Activated naive CD4-positive, alpha-beta T cell treated with anti-CD3 and anti-CD28 coated beads for 36 hours (primary cell): ENCODE measurements around the gene HSD3B2. TPM values are rescaled to one million over a fixed set of nuclear protein-coding genes. Genes with fewer than 3 reads are reported as not detected.
"Not testable (repeated sequence)": the region's sequence is repeated elsewhere in the genome, so short reads cannot be mapped to it uniquely, and the experiment has no call there.

Experiments used
- CTCF ChIA-PET: fragments of 350-600 bp; sonication (Branson Sonifier 250); formaldehyde crosslinking; loops from one replicate; lab custom pipeline; 2021; ENCODE audit warnings: antibody characterized with exemption; lab: Charles Lee
- DNase-seq: peaks from one replicate; pipeline ENCODE4 v3.0.0-alpha.2; 2020
- H3K27ac Mint-ChIP-seq: one replicate; pipeline ENCODE4 v1.8.0; 2021; ENCODE audit warnings: mild to moderate bottlenecking, mixed read lengths
- H3K27me3 Mint-ChIP-seq: one replicate; pipeline ENCODE4 v1.8.0; 2021; ENCODE audit warnings: low read depth, mixed read lengths
- H3K36me3 Mint-ChIP-seq: one replicate; pipeline ENCODE4 v1.8.0; 2021; ENCODE audit warnings: low read depth, mixed read lengths
- H3K4me1 Mint-ChIP-seq: one replicate; pipeline ENCODE4 v1.8.0; 2021; ENCODE audit warnings: low read depth, mixed read lengths
- H3K4me3 Mint-ChIP-seq: one replicate; pipeline ENCODE4 v1.8.0; 2021; ENCODE audit warnings: mild to moderate bottlenecking, moderate library complexity, mixed read lengths
- H3K9me3 Mint-ChIP-seq: one replicate; pipeline ENCODE4 v1.8.0; 2021; ENCODE audit warnings: mixed read lengths
- intact Hi-C: fragments of 100-400 bp; cut with micrococcal nuclease; formaldehyde crosslinking; loops from one replicate; pipeline ENCODE4 v1.15.1; 2023
- total RNA-seq, 2 experiments: library from RNA; stranded (reverse); gene quantifications; one replicate each; pipeline ENCODE4 v1.2.3, GENCODE V29; 2021

Gene HSD3B2
- total RNA-seq, 2 experiments from 2014 or later, result not detected

DNA sequence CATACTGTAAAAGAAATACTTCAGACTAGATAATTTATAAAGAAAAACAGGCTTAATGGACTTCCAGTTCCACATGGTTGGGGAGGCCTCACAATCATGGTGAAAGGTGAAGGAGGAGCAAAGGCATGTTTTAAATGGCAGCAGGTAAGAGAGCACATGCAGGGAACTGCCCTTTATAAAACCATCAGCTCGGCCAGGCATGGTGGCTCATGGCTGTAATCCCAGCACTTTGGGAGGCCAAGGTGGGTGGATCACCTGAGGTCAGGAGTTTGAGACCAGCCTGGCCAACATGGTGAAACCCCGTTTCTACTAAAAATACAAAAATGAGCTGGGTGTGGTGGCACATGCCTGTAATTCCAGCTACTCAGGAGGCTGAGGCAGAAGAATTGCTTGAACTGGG, 37.4 kb upstream of the HSD3B2 start:
- intact Hi-C loops, H3K4me3 Mint-ChIP-seq, H3K27me3 Mint-ChIP-seq, H3K9me3 Mint-ChIP-seq, H3K27ac Mint-ChIP-seq, H3K36me3 Mint-ChIP-seq, DNase-seq: not testable (repeated sequence)
- CTCF ChIA-PET, result interaction anchor here (0.6 kb wide), 1 partner anchor 100 kb away, joined by 4 read pairs; no protein-coding TSS in a partner anchor
- H3K4me1 Mint-ChIP-seq, result peaks cover 14% of the 10 kb centered on the region

DNA sequence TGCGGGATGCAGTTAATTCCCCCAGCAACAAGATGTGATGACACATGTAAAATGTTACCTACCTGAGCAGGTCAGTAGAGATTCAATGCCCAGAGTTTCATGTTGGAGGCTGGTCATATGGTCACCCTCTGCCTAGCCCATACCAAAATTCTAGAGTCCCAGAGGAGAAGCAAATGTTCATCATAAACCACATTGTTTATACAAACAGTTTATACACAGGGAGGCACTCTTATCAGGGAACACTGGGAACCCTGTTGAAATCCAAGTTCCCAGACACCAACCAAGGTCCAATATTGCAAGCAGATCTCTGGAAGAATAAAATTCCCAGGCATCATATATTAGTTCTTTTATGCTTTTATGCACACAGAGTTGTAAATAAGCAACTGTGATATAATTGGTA, 35.8 kb upstream of the HSD3B2 start:
- peaks cover 5% of the 10 kb centered on the region for H3K27me3 Mint-ChIP-seq
- intact Hi-C loops, result no loop called here
- CTCF ChIA-PET, result no interaction called here
- DNase-seq, result no peak
- no peaks in the 10 kb centered on the region for H3K9me3 Mint-ChIP-seq
- peaks cover 9% of the 10 kb centered on the region for H3K4me1 Mint-ChIP-seq
- H3K36me3 Mint-ChIP-seq, result peaks cover 1% of the 10 kb centered on the region
- no peak overlapping the region for H3K4me3 Mint-ChIP-seq
- no peak overlapping the region for H3K27ac Mint-ChIP-seq

DNA sequence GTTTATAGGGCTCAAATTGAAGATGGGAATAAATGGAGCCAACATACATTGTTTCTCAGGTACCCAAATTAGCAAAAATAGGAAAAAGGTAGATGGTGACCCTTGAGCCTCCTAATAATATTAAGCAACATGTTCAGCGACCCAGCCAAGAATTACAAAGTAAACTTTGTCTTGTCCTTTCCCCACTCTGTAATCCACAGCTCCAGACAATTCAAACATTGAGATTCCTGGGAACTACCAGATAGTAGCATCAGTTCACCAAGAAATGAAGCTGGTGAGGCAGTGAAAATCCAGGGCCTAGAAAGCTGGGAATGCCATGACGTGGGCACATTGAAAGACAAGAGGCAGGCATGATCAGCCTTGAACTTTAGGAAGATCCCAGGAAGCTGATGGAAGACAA, 34.6 kb upstream of the HSD3B2 start:
- H3K9me3 Mint-ChIP-seq, result no peaks in the 10 kb centered on the region

DNA sequence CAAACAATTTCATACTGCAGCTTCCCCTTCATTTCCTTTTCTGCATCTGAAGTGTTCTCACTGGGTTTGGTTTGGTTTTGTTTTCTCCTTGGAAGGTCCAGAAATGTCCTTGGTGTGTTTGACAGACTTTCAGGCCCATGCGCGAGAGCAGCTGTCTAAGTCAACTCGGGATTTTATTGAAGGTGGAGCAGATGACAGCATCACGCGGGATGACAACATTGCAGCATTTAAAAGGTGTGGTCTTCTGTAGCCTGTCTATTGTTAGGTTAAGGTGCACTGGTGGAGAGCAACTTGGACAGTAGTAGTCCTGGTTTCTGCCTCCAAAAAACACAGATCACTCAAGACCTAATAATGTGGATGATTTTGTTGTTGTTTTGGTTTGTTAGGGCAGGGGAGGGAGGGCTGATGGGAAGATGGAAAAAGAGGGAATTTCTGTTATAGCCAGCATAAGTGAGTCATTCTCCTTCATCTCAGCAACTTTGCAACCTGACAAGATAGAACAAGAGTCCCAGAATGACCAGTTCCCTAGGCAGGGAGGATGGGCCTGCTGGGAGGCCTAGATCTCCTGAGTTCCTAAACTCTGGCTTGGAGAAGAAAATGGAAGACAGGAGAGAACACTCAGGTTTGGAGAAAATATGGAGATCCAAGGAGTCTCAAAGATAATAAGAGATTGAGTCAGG, 33.8 kb upstream of the HSD3B2 start:
- Mint-ChIP-seq H3K27ac (no peak overlapping the region), H3K9me3 (no peaks in the 10 kb centered on the region), H3K4me3 (no peak overlapping the region), H3K36me3 (no peaks in the 10 kb centered on the region), H3K4me1 (no peaks in the 10 kb centered on the region), H3K27me3 (peaks cover 5% of the 10 kb centered on the region)
- CTCF ChIA-PET, result no interaction called here
- no peak for DNase-seq
- intact Hi-C loops, result no loop called here

More for the DNA sequence above, 34.6 kb upstream of the HSD3B2 start:
- CTCF ChIA-PET, result interaction anchor here (1.2 kb wide), 1 partner anchor 11 kb away, joined by 3 read pairs; no protein-coding TSS in a partner anchor
- no peak overlapping the region for H3K4me3 Mint-ChIP-seq
- no peak overlapping the region for H3K27ac Mint-ChIP-seq
- intact Hi-C loops, result no loop called here
- no peak for DNase-seq
- peaks cover 1% of the 10 kb centered on the region for H3K36me3 Mint-ChIP-seq
- H3K27me3 Mint-ChIP-seq, result peaks cover 5% of the 10 kb centered on the region
- H3K4me1 Mint-ChIP-seq, result no peaks in the 10 kb centered on the region

DNA sequence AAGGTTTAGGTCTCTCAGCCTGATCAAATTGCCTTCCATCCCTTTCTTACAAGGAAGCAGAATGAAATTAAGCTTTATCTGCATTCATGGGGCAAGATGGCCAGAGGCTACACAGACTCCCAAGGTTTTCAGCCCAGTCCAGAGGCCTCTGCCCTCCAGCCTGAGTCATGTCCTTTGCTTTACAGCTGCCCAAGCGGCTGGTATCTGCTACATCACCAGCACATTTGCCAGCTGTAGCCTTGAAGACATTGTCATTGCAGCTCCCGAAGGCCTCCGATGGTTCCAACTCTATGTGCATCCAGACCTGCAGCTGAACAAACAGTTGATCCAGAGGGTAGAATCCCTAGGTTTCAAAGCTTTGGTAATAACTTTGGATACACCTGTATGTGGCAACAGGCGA, 30.4 kb upstream of the HSD3B2 start:
- no peak for DNase-seq
- H3K4me3 Mint-ChIP-seq, result no peak overlapping the region
- intact Hi-C loops, result no loop called here
- no peaks in the 10 kb centered on the region for H3K9me3 Mint-ChIP-seq
- no peaks in the 10 kb centered on the region for H3K4me1 Mint-ChIP-seq
- no peaks in the 10 kb centered on the region for H3K36me3 Mint-ChIP-seq
- peaks cover 3% of the 10 kb centered on the region for H3K27me3 Mint-ChIP-seq
- CTCF ChIA-PET, result no interaction called here
- no peak overlapping the region for H3K27ac Mint-ChIP-seq

DNA sequence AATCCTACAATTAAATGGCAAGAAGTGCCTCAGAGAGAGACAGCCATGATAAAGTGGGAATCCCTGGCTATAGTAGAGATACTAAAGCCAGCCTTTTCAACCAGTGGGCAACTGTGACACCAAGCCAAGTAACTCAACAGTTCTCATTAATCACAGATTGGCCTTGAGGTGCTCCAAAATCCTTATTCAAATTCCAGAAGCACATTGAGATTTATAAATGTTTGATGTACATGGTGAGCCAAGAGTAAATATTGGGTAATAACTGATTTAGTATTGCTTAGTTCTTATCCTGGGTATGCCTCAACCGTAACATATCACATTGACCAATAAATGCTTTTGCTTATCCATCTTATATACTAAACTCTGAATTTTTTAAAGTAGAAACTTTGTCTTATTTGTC, 29.3 kb upstream of the HSD3B2 start:
- peaks cover 6% of the 10 kb centered on the region for H3K27me3 Mint-ChIP-seq
- no peaks in the 10 kb centered on the region for H3K36me3 Mint-ChIP-seq
- intact Hi-C loops, result no loop called here
- H3K27ac Mint-ChIP-seq, result no peak overlapping the region
- CTCF ChIA-PET, result interaction anchor here (0.9 kb wide), 1 partner anchor 10 kb away, joined by 4 read pairs; no protein-coding TSS in a partner anchor
- no peak for DNase-seq
- no peaks in the 10 kb centered on the region for H3K9me3 Mint-ChIP-seq
- no peaks in the 10 kb centered on the region for H3K4me1 Mint-ChIP-seq
- H3K4me3 Mint-ChIP-seq, result no peak overlapping the region

DNA sequence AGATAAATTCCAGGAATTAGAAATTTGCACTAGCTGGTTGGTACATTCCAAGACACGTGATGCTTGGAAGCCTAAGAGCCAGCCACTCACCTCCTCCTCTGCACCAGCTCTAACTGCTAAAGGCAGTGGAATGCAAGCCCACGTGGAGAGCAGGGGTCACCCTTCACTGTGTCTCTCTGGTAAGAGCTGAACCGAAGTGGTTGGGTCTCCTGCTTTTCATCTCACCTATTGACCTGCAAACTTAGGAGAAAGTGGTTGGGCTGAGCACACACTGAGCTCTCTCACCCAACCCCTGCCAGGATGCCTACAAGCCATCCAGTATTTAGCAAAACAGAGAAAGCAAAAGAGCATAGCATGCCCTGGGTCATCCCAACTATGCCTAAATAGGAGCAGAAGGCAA, 27.1 kb upstream of the HSD3B2 start:
- intact Hi-C loops, result no loop called here
- peaks cover 6% of the 10 kb centered on the region for H3K27me3 Mint-ChIP-seq
- no peaks in the 10 kb centered on the region for H3K4me1 Mint-ChIP-seq
- H3K27ac Mint-ChIP-seq, result no peak overlapping the region
- H3K4me3 Mint-ChIP-seq, result no peak overlapping the region
- CTCF ChIA-PET, result no interaction called here
- no peak for DNase-seq
- no peaks in the 10 kb centered on the region for H3K9me3 Mint-ChIP-seq
- H3K36me3 Mint-ChIP-seq, result no peaks in the 10 kb centered on the region

DNA sequence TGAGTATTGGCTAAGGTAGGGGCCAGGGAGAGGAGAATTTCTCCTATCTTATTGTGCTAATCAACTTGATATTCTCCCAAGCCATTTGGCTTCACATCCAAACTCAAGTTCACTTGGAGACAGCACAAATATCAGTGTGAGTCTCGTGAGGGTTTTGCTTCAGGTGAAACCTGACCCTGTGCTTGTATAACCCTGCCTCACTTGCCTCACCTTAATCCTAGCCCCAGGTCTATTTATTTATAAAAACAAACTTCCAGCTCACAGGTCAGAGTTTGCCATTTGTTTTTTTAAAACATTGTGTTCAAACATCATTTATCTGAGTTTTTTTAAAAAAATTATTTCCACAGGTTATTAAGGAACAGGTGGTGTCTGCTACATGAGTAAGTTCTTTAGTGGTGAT, 26.5 kb upstream of the HSD3B2 start:
- H3K4me1 Mint-ChIP-seq, result no peaks in the 10 kb centered on the region
- H3K27me3 Mint-ChIP-seq, result peaks cover 8% of the 10 kb centered on the region
- H3K36me3 Mint-ChIP-seq, result no peaks in the 10 kb centered on the region
- DNase-seq, result no peak
- no peak overlapping the region for H3K27ac Mint-ChIP-seq
- no peak overlapping the region for H3K4me3 Mint-ChIP-seq
- no peaks in the 10 kb centered on the region for H3K9me3 Mint-ChIP-seq
- intact Hi-C loops, result no loop called here
- CTCF ChIA-PET, result no interaction called here

DNA sequence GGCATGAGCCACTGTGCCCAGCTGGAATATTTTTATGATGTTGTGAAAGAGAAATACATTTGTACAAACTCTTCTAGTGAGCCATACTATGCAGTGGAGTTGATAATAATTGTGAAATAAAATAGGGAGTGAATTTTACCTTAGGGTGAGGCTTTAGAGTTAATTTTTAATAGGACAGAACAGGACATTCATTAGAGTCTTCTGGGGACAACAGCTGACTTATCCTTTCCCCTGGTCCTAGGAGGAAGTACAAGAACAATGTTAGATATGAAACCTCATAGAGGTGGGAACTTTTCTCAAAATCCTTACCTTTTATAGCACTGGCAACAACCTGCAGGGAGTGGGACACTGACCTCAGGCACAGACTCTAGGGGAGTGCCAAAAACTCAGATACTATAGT, 24.4 kb upstream of the HSD3B2 start:
- H3K4me1 Mint-ChIP-seq, result no peaks in the 10 kb centered on the region
- H3K9me3 Mint-ChIP-seq, result no peaks in the 10 kb centered on the region
- no peaks in the 10 kb centered on the region for H3K36me3 Mint-ChIP-seq
- no peak for DNase-seq
- intact Hi-C loops, result no loop called here
- CTCF ChIA-PET, result no interaction called here
- no peak overlapping the region for H3K4me3 Mint-ChIP-seq
- H3K27ac Mint-ChIP-seq, result no peak overlapping the region
- H3K27me3 Mint-ChIP-seq, result peaks cover 11% of the 10 kb centered on the region

DNA sequence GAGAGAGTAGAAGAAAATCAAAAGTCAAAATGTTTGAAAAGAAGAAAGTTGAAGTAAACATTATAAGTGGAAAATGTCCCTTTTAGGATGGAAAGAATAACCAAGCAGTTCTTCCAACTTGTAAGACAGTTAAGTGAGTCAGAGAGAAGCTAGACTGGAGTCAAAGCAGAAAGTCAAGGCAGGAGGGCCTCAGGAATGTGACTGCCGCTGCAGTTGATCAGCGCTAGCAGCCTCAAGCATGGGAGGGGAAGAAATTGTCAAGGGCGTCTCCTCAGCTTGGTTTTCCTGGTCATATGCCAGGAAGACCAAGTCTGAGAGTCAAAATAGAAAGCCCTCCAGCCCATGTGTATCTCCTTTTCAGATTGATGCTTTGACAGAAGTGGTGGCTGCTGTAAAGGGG, 23.2 kb upstream of the HSD3B2 start:
- H3K27ac Mint-ChIP-seq, result no peak overlapping the region
- no peaks in the 10 kb centered on the region for H3K9me3 Mint-ChIP-seq
- no peaks in the 10 kb centered on the region for H3K4me1 Mint-ChIP-seq
- no peaks in the 10 kb centered on the region for H3K36me3 Mint-ChIP-seq
- DNase-seq, result no peak
- CTCF ChIA-PET, result interaction anchor here (1.0 kb wide), 1 partner anchor 106 kb away, joined by 3 read pairs; no protein-coding TSS in a partner anchor
- intact Hi-C loops, result no loop called here
- H3K27me3 Mint-ChIP-seq, result peaks cover 11% of the 10 kb centered on the region
- no peak overlapping the region for H3K4me3 Mint-ChIP-seq

DNA sequence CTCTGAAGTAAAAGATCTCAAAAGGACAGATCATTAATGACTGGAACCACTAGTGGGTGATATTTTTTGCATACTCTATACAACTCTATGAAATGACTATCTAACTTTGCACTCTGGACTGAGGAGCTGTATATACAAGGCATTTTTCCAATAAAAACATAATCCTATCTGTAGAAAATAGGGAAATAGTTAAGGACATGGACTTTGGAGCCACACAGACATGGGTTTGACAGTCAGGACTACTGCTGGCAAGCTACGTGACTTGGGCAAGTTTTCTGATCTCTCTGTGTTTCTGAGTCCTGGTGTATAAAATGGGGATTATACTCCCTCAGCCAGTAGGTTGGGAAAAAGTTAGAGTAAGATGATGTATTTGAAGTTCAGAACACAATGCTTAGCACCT, 20.9 kb upstream of the HSD3B2 start:
- CTCF ChIA-PET, result no interaction called here
- no peak overlapping the region for H3K4me3 Mint-ChIP-seq
- no peaks in the 10 kb centered on the region for H3K36me3 Mint-ChIP-seq
- H3K9me3 Mint-ChIP-seq, result no peaks in the 10 kb centered on the region
- H3K4me1 Mint-ChIP-seq, result no peaks in the 10 kb centered on the region
- H3K27me3 Mint-ChIP-seq, result peaks cover 11% of the 10 kb centered on the region
- no peak for DNase-seq
- intact Hi-C loops, result no loop called here
- no peak overlapping the region for H3K27ac Mint-ChIP-seq

DNA sequence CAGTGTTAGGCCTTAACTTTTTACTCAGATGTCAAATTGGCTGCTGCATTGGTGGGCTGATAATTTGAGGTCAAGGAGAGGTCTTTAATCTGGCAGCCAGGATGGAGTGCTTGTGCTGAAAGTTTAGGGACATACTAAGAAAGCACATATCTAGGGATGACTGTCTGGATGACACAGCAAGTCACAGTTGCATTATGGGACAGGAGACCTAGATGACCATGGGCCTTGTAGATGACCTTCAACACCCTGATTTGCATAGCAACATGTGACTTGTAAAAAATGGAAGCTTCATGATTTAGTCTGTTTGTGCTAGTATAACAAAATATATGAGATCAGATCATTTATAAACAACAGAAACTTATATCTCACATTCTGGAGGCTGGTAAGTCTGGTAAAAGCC, 18.0 kb upstream of the HSD3B2 start:
- H3K27ac Mint-ChIP-seq, result no peak overlapping the region
- DNase-seq, result no peak
- intact Hi-C loops, result no loop called here
- CTCF ChIA-PET, result no interaction called here
- H3K36me3 Mint-ChIP-seq, result no peaks in the 10 kb centered on the region
- H3K4me3 Mint-ChIP-seq, result no peak overlapping the region
- H3K4me1 Mint-ChIP-seq, result no peaks in the 10 kb centered on the region
- peaks cover 5% of the 10 kb centered on the region for H3K27me3 Mint-ChIP-seq
- H3K9me3 Mint-ChIP-seq, result no peaks in the 10 kb centered on the region

DNA sequence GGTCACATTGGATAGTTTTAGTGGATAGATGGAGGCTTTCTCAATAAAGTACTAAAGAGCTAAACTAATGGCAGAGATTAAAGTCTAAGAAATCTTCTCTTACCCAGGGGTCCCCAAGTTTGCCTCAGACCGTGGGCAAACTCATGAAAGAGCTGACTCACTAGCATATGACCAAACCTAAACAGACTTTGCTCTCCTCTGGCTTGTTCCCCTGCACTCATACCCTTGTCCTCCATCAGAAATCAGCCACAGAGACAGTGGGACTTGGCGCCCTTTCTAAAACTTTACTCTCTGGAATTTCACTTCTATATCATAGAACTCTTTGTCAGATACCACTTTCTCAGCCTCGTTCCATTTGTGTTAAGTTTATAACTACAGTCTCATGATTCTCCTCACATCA, 17.0 kb upstream of the HSD3B2 start:
- Mint-ChIP-seq H3K4me1 (no peaks in the 10 kb centered on the region), H3K27me3 (peaks cover 9% of the 10 kb centered on the region), H3K4me3 (no peak overlapping the region), H3K36me3 (no peaks in the 10 kb centered on the region), H3K27ac (no peak overlapping the region), H3K9me3 (no peaks in the 10 kb centered on the region)
- intact Hi-C loops, result no loop called here
- no peak for DNase-seq
- CTCF ChIA-PET, result no interaction called here
